ENCODE data around the gene ARHGEF7.

The ARHGEF7 gene

DNA sequence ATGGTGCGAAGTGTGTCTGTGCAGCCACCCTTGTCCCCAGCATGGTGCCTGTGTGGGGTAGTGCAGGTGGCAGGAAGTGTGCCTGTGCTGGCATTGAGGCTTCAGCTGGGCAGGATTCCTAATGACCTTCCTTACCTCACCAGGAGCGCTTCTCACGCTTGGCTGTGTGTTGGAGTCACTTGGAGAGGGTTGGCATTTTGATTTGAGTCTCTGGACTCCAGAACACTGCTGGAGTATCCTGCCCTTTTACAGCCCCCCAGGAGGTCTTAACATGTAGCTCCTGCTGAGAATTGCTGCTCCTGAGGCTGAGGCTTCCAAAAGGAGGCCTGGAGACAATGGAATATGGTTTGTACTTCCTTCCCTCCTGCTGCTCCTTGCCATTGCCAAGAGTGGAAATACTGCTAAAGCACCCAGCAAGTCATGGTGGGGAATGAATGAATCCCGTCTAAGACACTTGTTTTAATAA lies 87.1 kb downstream of the ARHGEF7 start:
- DNase-seq: no peak

DNA sequence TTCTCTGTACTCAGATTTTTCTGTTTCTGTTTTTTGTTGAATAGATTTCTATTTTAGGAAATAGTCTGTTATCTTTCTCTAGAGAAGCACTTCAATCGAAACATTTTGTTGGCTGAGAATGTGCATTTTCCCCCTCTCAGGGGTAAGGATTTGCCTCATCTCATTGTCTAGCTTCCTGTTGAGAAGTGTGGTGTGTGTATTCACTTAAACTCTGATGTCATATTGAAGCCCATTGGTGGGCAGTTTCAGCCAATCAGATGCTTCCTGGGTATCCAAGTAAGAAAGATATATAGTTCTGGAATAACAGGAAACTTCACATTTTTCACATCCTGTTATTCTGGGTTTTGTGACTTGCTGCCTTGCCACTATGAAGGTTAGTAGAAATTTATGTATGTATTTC lies 87.6 kb downstream of the ARHGEF7 start:
- peak; percentile 36 to 44 for DNase-seq

DNA sequence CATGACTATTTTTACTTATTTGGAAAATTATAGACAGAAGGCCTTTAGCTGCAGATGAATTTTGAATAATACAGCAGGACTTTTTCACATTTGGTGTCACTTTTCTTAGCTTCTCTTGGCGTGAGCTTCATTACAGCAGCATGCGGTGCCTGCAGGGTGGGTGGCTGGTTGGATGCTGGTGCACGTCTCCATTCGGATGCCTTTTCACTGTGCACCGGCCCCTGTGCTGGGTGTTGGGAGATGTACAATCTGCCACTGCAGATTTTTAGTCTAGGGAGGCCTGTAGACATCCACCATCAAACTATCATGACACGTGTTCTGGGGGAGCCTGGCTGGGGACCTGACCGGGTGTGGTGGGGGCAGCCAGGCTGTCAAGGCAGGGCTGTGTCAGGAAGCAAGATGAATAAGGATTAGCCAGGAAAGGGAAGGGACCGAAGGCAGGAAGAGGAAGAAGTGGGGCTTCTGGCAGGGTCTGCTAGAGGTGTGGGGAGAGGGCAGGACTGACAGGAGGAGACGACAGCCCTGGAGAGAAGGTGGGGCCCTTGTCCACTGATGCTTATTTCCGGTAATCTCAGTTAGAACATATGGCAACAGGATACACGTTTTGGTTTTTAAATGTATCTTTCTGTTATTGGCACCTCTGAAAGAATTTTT lies 88.8 kb downstream of the ARHGEF7 start:
- no peak for DNase-seq

- no peak for DNase-seq
These were observed 89.5 kb downstream of the ARHGEF7 start for GRCh38 chr13:111204438-111205177.

DNA sequence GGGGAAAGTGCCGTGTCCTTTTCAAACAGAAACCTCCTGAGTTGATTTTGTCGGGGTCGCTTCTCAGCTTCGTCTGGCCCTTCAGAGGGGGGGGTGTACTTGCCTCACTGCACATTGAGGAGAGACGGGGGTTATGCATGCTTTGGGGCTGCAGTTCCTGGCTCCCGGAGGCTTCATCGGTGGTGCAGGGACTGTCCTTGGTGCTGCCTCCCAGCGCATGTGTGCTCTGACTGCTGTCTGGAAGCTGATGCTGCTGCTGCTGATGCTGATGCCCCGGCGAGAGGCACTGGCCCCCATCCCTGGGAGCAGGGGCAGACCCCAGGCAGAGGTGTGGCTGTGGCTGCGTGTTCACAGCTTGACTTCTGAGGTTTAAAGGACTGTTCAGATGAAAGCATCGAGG lies 91.0 kb downstream of the ARHGEF7 start:
- DNase-seq: no peak

DNA sequence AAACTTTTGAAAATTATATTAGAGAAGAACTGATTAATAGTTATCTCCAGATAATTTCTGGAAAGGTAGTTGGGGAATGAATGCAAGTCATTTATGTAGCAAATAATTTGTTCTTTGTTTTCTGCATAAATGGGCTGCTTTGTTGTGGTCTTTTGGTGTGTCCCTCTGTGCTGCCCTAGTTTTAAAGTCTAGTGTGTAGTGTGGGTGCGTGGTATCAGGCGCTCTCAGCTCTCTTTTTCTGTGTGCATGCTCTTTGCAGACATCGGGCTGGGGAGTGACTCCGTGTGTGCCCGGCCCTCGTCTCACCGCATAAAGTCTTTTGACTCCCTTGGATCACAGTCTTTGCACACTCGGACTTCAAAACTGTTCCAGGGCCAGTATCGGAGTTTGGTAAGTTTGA lies 94.5 kb downstream of the ARHGEF7 start:
- no peak for DNase-seq

- DNase-seq: no peak
These were observed 95.0 kb downstream of the ARHGEF7 start for GRCh38 chr13:111210091-111210490.

- no peak for DNase-seq
These were observed 95.7 kb downstream of the ARHGEF7 start for GRCh38 chr13:111210544-111211469.

GRCh38 chr13:111211789-111212516 lies 96.8 kb downstream of the ARHGEF7 start:
- no peak for DNase-seq

DNA sequence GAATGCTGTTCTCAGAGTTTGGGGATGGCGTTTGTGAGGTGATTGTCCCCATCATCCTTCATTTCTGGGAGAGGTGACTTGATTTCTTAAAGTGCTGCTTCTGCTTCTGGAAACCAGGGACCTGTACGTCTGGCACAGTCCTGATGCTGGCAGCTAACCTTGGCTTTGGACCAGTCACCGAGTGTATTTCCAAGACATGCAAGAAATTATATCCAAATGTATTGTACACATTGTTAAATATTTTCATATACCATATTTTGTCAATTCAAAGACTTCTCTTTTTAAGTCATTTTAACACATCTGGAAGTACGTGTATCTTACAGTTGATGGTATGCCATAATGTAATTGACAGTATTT lies 97.4 kb downstream of the ARHGEF7 start:
- DNase-seq: no peak

DNA sequence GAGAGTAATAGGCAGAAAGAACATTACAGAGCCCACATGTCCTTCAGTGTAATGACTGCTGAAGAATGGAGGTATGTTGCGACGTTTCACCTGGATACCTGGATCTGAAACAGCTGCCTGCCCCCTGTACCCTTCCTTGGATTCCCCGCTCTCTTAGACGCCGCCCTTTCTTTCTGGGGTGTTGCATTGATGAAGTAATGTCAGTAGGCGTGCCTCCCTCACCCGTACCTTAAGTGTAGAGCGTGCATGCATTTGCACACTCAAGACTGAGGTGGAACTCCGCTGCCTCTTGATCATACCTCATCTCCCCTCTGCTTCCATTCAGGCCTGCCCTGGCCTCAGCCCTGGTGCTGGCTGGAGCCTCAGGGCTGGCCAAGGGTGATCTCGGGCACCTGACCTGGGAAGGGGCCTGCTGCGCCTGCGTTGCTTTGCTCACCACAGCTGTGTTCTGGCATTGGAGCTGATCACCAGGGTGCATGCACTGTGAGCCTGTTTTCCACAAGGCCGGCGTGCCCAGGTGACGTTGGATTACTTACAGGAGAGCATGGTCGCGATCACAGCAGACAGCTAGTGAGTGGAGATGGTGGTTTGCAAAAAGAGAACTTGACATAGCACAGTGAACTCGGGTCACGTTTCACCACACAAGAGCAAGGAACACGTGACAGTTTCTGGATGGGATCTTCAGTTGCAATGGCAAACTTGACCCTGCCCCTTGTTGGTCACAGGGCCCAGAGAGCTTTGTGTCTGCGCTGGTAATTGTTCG lies 99.0 kb downstream of the ARHGEF7 start:
- DNase-seq: peak in 1 of 2 donors; percentile 19

- no peak for DNase-seq
These were observed 100.3 kb downstream of the ARHGEF7 start for GRCh38 chr13:111215081-111216047.

DNA sequence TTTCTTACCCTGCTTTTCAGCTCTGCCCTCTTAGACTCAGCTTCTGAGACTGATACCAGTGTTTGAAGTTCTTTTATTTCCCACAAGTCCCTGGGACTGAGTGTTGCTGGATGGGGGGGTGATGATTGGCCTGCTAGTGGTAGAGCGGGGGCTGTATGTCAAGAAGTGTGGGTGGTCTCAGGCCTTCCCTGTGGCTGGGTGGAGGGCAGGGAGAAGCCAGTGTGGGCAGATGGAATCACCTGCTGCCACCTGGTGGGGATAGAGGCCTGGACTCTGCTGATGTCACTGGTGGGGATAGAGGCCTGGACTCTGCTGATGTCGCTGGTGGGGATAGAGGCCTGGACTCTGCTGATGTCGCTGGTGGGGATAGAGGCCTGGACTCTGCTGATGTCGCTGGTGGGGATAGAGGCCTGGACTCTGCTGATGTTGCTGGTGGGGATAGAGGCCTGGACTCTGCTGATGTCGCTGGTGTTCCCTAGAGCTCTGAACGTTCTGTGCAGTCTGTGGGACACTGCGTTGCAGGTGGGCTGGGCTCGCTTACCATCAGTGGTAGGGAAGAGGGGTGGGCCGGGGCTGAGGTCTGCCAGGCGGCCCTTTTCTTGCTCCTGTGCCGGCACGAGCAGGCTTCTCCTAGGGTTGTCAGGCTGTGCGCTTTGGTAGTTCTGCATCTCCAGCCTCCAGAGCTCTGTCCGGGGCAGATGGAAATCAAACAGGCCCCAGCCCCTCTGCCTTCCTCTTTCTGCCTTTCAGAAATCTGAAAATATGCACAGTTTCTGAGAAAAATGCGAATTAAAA lies 101.3 kb downstream of the ARHGEF7 start:
- peak; percentile 37 to 42 for DNase-seq

DNA sequence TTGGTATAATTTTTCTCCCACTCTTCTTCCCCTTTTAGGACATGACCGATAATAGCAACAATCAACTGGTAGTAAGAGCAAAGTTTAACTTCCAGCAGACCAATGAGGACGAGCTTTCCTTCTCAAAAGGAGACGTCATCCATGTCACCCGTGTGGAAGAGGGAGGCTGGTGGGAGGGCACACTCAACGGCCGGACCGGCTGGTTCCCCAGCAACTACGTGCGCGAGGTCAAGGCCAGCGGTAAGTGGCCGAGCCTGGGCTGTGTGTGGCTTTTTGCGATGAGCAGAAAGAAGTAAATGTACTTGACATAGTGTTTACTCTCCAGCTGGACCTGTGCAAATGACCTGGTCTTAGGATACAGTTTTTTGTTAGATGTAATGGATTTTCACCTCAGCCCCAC lies 102.5 kb downstream of the ARHGEF7 start:
- no peak for DNase-seq

DNA sequence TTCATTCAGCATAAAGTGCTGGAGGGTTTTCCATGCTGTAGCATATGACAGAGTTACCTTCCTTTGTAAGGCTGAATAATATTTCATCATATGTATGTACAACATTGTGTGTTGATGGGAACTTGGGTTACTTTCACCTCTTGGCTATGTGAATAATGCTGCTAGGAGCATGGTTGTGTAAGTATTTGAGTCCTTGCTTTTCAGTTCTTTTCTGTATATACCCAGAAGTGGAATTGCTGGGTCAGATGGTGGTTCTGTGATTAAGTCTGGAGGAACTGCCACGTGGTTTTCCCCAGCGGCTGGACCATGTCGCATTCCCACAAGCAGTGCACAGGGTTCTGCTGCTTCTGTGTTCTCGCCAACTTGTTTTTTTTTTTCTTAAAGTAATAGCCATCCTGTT lies 104.2 kb downstream of the ARHGEF7 start:
- DNase-seq: no peak

- no peak for DNase-seq
These were observed 104.8 kb downstream of the ARHGEF7 start for GRCh38 chr13:111219950-111220349.

DNA sequence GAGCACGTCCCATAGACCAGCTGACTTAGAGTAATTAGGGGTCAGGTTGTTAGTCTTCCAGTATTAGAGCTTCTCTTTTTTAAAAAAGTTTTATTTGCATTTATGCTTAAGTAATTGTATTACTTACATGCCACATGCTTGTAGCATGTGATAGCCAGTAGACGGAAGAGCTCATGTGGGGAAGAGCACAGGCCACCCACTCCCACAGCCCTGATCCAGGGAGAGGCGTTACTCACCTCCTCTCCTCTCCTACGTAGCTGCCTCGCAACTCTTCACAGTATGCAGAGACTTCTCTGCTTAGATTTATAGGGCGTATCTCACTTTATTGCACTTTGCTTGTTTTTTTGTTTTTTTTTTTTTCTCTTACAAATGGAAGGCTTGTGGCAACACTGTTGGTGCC lies 110.1 kb downstream of the ARHGEF7 start:
- DNase-seq: no peak

GRCh38 chr13:111225810-111226546 lies 110.9 kb downstream of the ARHGEF7 start:
- DNase-seq: no peak

DNA sequence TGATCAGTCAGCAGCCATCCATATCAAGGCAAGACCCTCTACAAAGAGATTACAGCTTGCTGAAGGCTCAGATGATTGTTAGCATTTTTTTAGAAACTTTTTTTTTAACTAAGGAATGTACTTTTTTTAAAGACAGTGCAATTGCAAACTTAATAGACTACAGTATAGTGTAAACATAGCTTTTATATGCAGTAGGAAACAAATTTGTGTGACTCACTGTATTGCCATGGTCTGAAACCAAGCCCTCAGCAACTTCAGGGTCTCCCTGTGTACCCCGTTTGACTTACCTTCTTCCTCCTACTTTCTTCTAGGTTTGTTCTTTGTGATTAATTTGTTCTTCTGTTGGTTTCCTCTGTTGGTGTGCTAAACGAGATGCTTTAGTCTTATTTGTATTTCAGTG lies 112.3 kb downstream of the ARHGEF7 start:
- DNase-seq: no peak
